ENCODE data around the gene CLASP2. TPM values are rescaled to one million over a fixed set of nuclear protein-coding genes. Genes with fewer than 3 reads are reported as not detected.

The CLASP2 gene
- total and polyA plus RNA-seq, 2 of the 4 experiments (the other 2 are of a cell fraction): 11.9 to 49.1 TPM

DNA sequence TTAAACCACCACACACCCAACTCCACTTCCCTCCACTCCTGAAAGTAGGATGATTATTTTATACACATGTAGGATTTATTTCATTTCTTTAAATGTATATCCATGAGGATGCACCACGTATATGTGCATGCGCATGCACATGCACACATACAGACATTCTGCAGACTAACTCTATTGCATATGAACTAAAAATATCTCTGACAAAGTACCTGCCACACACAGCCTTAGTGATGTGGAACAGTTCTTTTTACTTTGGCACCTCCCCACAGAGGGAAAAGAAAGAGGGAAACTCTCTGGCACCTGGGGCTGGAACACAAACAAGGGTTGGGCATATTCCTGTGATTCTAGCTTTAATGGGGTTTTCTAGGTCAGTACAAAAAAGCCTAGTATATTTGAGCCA is 138.2 kb downstream of the CLASP2 start:
- no CpG with 5 or more reads among the region's 2 CpGs for WGBS, 2 experiments (ENCODE audit: extremely low coverage in 2 of 2, insufficient read length in 1 of 2)
- H2AK5ac ChIP-seq (ENCODE audit: low read depth, low read length): no peak overlapping the region
- POLR2A ChIA-PET (ENCODE audit: unreplicated experiment): no interaction called here

More for the DNA sequence above, 138.2 kb downstream of the CLASP2 start:
- Histone ChIP-seq H3K56ac (ENCODE audit: extremely low read depth, insufficient read depth, low read length) (no peak overlapping the region), H3K9me1 (ENCODE audit: insufficient read depth, low read length) (peaks cover 3% of the 10 kb centered on the region), H4K5ac (ENCODE audit: low read depth, low read length) (no peak overlapping the region), H3K4me1 (ENCODE audit: control insufficient read depth, insufficient read depth, low read length) (peaks cover 3% of the 10 kb centered on the region; the same call in 1 of the 2 replicates), H2BK5ac (ENCODE audit: low read depth, low read length, poor library complexity, severe bottlenecking) (no peak overlapping the region), H3K9ac (ENCODE audit: low read depth, low read length) (no peak overlapping the region), H3K4ac (ENCODE audit: low read depth, low read length) (no peak overlapping the region), H3K4me2 (ENCODE audit: low read depth, low read length) (no peak overlapping the region), H4K8ac (ENCODE audit: low read depth in 2 of 2, low read length in 2 of 2) (no peak overlapping the region), H3K4me3 (ENCODE audit: insufficient read depth, low read depth, low read length) (no peak overlapping the region), H2BK20ac (ENCODE audit: low read depth, low read length) (no peak overlapping the region), H3K18ac (ENCODE audit: low read depth, low read length) (no peak overlapping the region), H3K36me3 (ENCODE audit: control insufficient read depth, insufficient read depth, low read length) (peaks cover 4% of the 10 kb centered on the region; the same call in 1 of the 2 replicates), H2BK15ac (ENCODE audit: low read depth, low read length) (no peak overlapping the region), H3K27ac (ENCODE audit: insufficient read depth, low read length) (no peak overlapping the region), H3K79me1 (ENCODE audit: low read depth in 1 of 2, low read length in 2 of 2) (peaks cover 0 to 4% of the 10 kb centered on the region in 2 experiments; a peak in 2 of 4 replicates), H2AK9ac (replicated peaks; ENCODE audit: low read depth, low read length, poor library complexity) (no peak overlapping the region), H3K9me3 (ENCODE audit: control insufficient read depth, insufficient read depth, low read length) (no peaks in the 10 kb centered on the region), H3K14ac (replicated peaks; ENCODE audit: low read depth, low read length) (no peak overlapping the region), H4K91ac (ENCODE audit: insufficient read depth, low read depth, low read length) (no peak overlapping the region), H2BK120ac (ENCODE audit: low read depth, low read length) (no peak overlapping the region), H3K27me3 (ENCODE audit: control insufficient read depth, insufficient read depth, low read length) (no peaks in the 10 kb centered on the region), H4K20me1 (ENCODE audit: insufficient read depth, low read length) (no peaks in the 10 kb centered on the region), H3K23ac (ENCODE audit: low read depth, low read length) (no peak overlapping the region), H2AFZ (replicated peaks; ENCODE audit: low read length, poor library complexity) (no peak overlapping the region)
- no peak for DNase-seq
- intact Hi-C loops (cut with micrococcal nuclease): no loop called here
- CTCF ChIA-PET: no interaction called here
- ATAC-seq (ENCODE audit: low read depth): no peak
- no TSS peak for BruUV-seq (replicated peaks)
- in situ Hi-C loops (cut with MboI; ENCODE audit: low sequenced_read_pairs): no loop called here
- dilution Hi-C loops (cut with HindIII; ENCODE audit: low sequenced_read_pairs, unreplicated experiment): no loop called here
- TF ChIP-seq CEBPB (IDR thresholded peaks at IDR 0.05; ENCODE audit: low read depth, low read length) (no peak), BHLHE40 (IDR thresholded peaks at IDR 0.05; ENCODE audit: low read depth, low read length) (no peak), POLR2A (IDR thresholded peaks at IDR 0.05; ENCODE audit: low read depth, low read length) (no peak), MAZ (IDR thresholded peaks at IDR 0.05; ENCODE audit: borderline replicate concordance, low read depth, low read length) (no peak), MAFK (IDR thresholded peaks at IDR 0.05; ENCODE audit: low read depth, low read length) (no peak), RCOR1 (IDR thresholded peaks at IDR 0.05; ENCODE audit: insufficient replicate concordance, low read length) (no peak), SMC3 (IDR thresholded peaks at IDR 0.05; ENCODE audit: low read depth, low read length) (no peak), NFE2L2 (IDR thresholded peaks at IDR 0.05; ENCODE audit: low read depth, low read length) (no peak), RAD21 (IDR thresholded peaks at IDR 0.05; ENCODE audit: low read length) (no peak), MXI1 (IDR thresholded peaks at IDR 0.05; ENCODE audit: borderline replicate concordance, low read depth, low read length) (no peak)
- TF ChIP-seq, protein P1, sequence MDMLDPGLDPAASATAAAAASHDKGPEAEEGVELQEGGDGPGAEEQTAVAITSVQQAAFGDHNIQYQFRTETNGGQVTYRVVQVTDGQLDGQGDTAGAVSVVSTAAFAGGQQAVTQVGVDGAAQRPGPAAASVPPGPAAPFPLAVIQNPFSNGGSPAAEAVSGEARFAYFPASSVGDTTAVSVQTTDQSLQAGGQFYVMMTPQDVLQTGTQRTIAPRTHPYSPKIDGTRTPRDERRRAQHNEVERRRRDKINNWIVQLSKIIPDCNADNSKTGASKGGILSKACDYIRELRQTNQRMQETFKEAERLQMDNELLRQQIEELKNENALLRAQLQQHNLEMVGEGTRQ (IDR thresholded peaks at IDR 0.05; ENCODE audit: low read depth, low read length): no peak
- TF ChIP-seq, protein P2, sequence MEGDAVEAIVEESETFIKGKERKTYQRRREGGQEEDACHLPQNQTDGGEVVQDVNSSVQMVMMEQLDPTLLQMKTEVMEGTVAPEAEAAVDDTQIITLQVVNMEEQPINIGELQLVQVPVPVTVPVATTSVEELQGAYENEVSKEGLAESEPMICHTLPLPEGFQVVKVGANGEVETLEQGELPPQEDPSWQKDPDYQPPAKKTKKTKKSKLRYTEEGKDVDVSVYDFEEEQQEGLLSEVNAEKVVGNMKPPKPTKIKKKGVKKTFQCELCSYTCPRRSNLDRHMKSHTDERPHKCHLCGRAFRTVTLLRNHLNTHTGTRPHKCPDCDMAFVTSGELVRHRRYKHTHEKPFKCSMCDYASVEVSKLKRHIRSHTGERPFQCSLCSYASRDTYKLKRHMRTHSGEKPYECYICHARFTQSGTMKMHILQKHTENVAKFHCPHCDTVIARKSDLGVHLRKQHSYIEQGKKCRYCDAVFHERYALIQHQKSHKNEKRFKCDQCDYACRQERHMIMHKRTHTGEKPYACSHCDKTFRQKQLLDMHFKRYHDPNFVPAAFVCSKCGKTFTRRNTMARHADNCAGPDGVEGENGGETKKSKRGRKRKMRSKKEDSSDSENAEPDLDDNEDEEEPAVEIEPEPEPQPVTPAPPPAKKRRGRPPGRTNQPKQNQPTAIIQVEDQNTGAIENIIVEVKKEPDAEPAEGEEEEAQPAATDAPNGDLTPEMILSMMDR (conservative IDR thresholded peaks at IDR 0.05; ENCODE audit: low read depth, low read length): no peak
- TF ChIP-seq, protein P3, sequence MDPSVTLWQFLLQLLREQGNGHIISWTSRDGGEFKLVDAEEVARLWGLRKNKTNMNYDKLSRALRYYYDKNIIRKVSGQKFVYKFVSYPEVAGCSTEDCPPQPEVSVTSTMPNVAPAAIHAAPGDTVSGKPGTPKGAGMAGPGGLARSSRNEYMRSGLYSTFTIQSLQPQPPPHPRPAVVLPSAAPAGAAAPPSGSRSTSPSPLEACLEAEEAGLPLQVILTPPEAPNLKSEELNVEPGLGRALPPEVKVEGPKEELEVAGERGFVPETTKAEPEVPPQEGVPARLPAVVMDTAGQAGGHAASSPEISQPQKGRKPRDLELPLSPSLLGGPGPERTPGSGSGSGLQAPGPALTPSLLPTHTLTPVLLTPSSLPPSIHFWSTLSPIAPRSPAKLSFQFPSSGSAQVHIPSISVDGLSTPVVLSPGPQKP (IDR thresholded peaks at IDR 0.05; ENCODE audit: borderline replicate concordance, low read depth, low read length): no peak

Data from IMR-90 (cell line).